H1 (cell line): ENCODE results near the gene STARD3NL. TPM values are rescaled to one million over a fixed set of nuclear protein-coding genes. Genes with fewer than 3 reads are reported as not detected.

ENCODE experiments used
- CBX5 ChIP-seq: fragments of 300-800, 300-1000 bp; sonication (generic); IDR thresholded peaks from 2 replicates; pipeline ENCODE4 v1.7.1; 2016; ENCODE audit warnings: antibody characterized with exemption, low read length, low read depth
- FOSL1 ChIP-seq: IDR thresholded peaks from 2 replicates; pipeline ENCODE4 v1.6.1; 2011; ENCODE audit warnings: mild to moderate bottlenecking, low read depth, low read length, moderate library complexity; ENCODE audit not compliant: insufficient read depth
- RBBP5 ChIP-seq: IDR thresholded peaks from 2 replicates; pipeline ENCODE4 v1.7.1; 2012; ENCODE audit warnings: low read depth, mild to moderate bottlenecking, inconsistent platforms, low read length, moderate library complexity, borderline replicate concordance
- RFX5 ChIP-seq: IDR thresholded peaks from 2 replicates; pipeline ENCODE4 v1.6.1; 2011; ENCODE audit warnings: low read depth, low read length, improper control_type of control experiment, borderline replicate concordance
- TAF7 ChIP-seq: optimal IDR thresholded peaks from 2 replicates; pipeline ENCODE3; 2011; ENCODE audit warnings: low read depth, mild to moderate bottlenecking, inconsistent platforms, low read length, moderate library complexity, borderline replicate concordance
- TBP ChIP-seq: IDR thresholded peaks from 2 replicates; pipeline ENCODE4 v1.6.1; 2011; ENCODE audit warnings: low read depth, low read length, improper control_type of control experiment
- polyA plus RNA-seq, 7 experiments: library from polyadenylated mRNA; depleted of rRNA in 3 of 7; stranded (reverse) in 5 of 7; unstranded in 2 of 7; fragments of >200 nt in 5 of 7; fragments of 200-250 nt in 2 of 7; gene quantifications; 1 replicate in 5 of 7; 2 replicates in 1 of 7; 4 replicates in 1 of 7; pipeline versions ENCODE4 v1.2.1 to v1.2.3, GENCODE V29; 2011 to 2013; ENCODE audit warnings: missing spikeins in 2 of 7, mixed read lengths in 2 of 7
- total RNA-seq: library from RNA; stranded (reverse); fragmentation: NEBNext Ultra II Directional; extraction: Animal tissue kit (Norgen Biotek cat#: 25700); gene quantifications from 2 replicates; pipeline ENCODE4 v1.2.1, GENCODE V29; 2021

Gene STARD3NL
- total and polyA plus RNA-seq, 2 of the 8 experiments (the other 6 are each of a cell fraction or from before 2014, with no cell fraction given), result 27.1 to 40.5 TPM

DNA sequence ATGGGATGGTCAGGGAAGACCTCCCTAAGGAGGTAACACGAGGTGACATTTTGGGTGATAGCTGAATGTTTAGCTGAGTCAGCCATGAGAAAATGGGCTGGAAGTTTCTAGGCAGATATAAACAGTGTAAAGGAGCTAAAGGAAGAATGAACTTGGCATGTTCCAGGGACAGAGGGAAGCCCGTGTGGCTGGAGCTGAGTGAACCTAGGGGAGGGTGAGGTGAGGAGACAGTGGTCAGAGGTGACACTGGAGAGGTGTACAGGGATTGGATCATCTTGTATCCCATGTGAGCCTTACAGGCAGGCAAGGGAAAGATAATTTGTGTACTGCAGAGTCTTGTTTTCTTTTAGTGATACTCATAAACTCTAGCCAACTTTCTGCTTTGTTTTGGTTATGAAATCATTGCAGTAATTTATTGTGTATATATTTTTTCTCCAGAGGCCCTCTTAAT lies 1.8 kb downstream of the STARD3NL start (continued):
- TF ChIP-seq RFX5 (no peak), FOSL1 (no peak), TAF7 (no peak), TBP (no peak), RBBP5 (no peak), CBX5 (no peak)
- TF ChIP-seq, all 59 proteins: peak for 0
